NCI-H1105 (cell line): ENCODE data around the gene MOSPD2.
A peak's percentile ranks its signal among the peaks of the same experiment; 100 is the strongest.

Experiments used
- DNase-seq: peaks from one replicate; lab custom pipeline; 2025; lab: John Stamatoyannopoulos, UW

The MOSPD2 gene

GRCh38 chrX:14872851-14873675, at the start of gene MOSPD2, which contains the start of gene FANCB:
TSS of gene MOSPD2 (plus strand) at chrX:14873421. CDS start at chrX:14873529, 108 bp downstream.
TSS of gene FANCB (minus strand) at chrX:14873069. CDS start at chrX:14865510, 7,559 bp downstream.
- peak; percentile 89 for DNase-seq

DNA sequence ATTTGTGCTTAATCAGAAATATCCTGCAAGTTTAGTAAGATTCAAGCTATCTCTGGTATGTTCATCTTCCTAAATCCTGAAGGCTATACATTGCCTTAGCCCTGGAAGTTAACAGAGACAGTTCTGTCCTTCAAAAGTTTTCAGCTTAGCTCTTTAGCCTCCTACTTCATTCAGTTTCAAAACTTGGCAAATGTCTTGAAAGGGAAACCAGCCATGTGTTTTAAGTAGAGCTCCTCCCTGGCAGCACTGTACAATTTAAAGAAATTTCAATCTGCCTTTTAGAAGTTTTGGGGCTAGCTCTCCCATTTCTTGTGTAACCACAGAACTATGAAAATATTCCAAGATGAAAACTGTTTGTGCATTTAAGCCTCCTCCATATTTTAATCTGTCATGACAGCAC, 47.4 kb upstream of the MOSPD2 start:
- DNase-seq: no peak

DNA sequence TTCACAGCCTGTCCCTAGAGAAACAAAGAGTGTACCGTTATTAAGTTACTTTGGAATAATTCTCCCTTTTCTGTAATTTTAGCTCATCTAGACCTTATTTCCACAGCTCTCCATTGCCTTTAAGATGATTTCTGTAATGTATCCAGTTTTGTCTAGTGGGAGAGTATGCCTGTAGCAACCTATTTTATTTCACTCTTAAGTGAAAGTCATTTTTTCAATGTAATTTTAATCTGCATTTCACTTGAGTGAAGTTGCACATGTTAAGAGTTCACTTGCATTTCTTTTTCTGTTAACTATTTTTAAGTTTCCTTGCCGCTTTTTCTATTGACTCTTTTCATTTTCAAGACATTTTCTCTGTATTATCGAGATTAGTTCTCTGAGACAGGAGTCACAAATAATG, 46.9 kb upstream of the MOSPD2 start:
- no peak for DNase-seq

DNA sequence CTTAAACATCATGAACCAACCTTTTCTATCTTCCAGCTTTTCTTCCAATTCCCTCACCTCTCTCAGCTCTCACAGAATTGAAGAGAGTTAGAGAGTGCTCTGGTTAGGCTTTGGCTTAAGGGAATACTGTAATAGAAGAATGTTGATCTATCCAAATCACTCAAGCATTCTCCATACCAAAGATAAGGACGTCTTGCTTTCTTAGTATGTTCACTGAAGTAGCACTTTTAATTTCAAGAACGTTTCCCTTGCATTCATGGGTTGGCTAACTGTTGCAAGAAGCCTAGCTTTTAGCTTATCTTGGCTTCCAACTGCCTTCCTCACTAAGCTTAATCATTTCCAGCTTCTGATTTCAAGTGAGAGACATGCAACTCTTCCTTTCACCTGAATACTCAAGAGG, 43.6 kb upstream of the MOSPD2 start:
- no peak for DNase-seq

DNA sequence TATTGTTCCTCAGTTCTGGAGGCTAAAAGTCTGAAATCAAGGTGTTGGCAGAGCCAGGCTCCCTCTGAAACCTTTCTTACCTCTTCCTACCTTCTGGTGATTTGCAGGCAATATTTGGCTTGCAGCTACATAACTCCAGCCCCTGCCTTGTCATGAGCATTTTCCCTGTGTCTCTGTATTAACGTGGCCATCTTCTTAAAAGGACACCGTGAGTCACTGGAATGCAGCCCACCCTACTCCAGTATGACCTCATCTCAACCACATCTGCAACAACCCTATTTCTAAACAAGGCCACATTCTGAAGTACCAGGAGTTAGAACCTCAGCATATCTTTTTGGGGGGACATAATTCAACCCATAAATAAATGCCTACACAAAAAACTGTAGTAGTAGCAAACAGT, 41.1 kb upstream of the MOSPD2 start:
- DNase-seq: no peak

DNA sequence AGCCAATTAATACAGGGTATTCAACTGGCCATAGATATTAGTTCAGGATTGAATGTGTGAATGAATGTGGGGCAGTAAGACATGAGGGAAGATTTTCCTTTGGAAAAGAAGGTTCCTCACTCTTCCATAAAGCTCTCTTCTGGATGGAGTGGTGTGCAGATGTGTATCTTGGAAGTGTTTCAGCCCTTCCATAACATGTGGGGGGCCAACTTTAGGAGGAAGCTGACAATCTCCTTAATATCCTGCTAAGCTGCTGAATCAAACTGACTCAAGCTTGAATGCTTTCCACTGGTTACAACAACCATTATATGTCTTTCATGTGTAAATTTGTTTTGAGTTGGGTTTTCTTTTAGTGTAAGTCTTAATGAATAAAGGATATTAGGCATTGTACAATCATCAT, 40.6 kb upstream of the MOSPD2 start:
- DNase-seq: no peak

DNA sequence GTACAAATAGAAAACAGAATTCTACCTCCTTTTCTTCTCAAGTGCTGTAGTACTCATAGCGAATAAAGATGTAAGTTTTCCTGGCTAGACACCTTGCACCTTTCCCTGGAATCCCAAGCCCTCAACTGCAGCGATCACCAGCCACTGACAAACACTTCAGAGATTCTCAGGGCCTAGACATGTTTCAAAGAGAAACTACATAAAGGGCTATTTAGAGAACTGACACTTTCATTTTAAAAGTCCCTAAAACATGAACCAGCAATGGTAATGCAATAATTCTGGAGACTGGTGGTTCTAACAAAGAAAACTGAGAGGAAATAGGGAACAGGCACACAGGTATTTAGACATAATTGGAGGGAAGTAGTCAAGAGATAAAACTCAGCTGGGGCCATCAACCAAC, 36.1 kb upstream of the MOSPD2 start:
- DNase-seq: no peak

DNA sequence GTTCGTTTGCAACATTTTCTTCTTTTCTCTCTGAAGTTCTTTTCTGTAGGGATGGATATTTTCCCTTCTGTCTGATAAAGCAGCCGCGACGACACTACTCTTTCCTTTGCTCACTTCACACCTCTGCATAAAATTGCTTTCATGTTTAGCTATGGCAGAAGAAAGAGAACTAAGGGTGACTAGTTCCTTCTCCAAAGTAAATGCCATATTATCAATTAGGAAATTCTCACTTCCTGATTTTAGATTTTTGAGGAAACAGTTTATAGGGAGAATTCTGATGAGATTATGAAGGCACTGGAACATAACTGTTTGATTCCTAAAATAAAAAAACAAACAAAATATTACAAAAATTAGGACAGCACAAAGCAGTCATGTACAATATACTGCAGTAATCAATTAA, 29.6 kb upstream of the MOSPD2 start:
- DNase-seq: no peak

DNA sequence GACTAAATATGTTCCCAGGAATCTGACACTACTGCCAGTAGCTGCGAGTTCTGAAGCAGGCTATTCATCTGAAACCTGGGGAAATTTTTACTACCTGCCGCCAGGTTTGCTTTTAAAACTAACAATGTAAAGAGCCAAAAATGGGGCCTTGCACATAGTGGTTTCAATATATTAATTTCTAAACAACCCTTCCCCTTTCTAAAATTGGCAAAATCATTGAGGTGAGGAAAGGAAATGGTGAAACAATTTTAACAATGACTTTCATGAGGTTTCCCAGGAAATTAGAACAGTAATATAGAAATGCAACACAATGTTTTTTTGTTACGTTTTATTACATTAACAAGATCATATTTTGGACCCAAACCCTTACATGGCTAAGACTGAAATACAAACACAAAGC, 21.7 kb upstream of the MOSPD2 start:
- no peak for DNase-seq

- DNase-seq: no peak
These were observed 8.6 kb upstream of the MOSPD2 start for GRCh38 chrX:14864631-14865030.

GRCh38 chrX:14865201-14865600, 8.0 kb upstream of the MOSPD2 start:
- DNase-seq: no peak

GRCh38 chrX:14871767-14872166, 1.5 kb upstream of the MOSPD2 start:
- DNase-seq: no peak

DNA sequence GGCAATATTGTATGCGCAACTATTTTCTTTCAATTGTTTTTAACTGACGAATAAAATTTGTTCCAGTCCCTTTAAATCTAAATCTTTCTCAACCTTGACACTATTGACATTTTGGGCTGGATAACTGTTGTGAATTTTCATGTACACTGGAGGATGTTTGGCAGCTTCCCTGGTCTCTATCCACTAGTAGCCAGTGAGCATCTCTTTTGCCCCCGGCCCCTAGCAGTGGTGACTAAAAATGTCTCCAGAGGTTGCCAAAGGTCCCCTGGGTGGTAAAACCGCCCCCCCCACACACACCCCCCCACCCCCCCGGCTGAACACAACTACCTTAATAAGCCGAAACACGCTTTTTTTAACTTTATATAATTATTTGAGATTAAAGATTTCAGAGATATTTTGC, 866 bp upstream of the MOSPD2 start:
- DNase-seq: no peak

DNA sequence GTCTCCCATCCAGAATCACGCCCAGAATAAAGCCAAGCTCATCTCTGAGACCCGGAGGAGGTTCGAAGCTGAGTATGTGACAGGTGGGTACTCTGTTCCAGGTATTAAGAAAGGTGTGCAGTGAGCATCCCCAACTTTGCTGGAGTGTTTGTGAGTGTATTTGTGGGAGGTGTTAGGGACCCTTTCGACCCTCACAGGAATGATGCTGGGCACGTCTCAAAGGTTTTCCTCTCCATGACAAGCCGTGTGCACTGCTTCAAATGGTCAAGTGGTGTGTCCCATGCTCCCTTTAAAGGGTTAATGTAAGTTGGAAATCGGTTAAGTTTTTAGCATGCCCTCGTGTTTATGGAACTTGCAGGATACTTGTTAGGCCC, 442 bp downstream of the MOSPD2 start:
- peak; percentile 3 for DNase-seq

GRCh38 chrX:14875624-14876023, 2.4 kb downstream of the MOSPD2 start:
- no peak for DNase-seq

DNA sequence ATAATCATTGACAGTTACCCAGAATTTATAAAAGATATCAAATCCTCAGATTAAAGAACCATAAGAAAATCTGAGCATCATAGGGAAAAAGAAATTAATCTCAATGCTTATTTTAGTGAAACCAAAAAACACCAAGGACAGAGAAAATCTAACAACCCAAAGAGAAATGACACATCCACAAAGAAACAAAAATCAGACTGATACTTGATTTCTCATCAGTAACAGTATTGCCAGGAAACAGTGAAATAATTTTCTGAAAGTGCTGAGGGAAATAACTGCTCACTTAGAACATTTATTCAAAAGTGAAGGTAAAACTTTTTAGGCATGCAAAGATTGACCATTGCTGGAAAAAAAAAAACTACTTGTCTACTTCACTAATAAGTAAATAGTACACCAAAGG, 10.6 kb downstream of the MOSPD2 start:
- DNase-seq: no peak

DNA sequence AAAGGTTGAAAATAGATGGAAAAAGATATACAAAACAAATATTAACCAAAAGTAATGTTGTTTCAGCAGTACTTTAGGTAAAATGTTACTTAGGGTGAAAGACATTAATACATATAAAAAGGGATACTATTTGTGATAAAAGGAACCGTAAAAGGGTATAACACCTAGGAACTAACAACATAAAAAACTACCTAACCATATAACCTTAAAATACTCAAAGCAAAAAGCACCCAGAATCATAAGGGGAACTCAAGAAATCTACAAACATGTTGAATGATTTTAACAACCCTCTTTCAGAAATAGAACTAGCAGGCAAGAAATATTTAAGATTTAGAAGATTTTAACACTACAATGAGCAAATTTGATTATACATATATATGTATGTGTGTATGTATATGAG, 11.5 kb downstream of the MOSPD2 start:
- DNase-seq: no peak

GRCh38 chrX:14886252-14886651, 13.0 kb downstream of the MOSPD2 start:
- no peak for DNase-seq

DNA sequence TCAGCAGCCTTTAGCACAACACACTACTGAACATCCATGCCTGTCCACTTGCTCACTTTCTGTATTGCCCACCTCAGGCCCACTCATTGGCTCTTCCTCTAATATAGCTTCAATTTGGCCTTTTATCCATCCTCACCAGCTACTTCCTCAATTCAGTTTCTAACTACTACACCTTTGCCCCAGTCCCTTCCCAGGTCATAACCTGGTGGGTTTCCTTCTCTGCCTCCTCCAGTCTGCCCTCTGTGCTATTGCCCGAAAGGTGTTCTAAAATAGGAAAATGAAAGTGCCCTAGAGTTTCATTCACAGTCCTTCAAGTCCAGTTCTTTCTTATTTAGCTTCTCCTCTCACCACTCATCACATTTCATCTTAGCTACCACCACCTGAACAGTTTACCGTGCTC, 23.1 kb downstream of the MOSPD2 start:
- no peak for DNase-seq

DNA sequence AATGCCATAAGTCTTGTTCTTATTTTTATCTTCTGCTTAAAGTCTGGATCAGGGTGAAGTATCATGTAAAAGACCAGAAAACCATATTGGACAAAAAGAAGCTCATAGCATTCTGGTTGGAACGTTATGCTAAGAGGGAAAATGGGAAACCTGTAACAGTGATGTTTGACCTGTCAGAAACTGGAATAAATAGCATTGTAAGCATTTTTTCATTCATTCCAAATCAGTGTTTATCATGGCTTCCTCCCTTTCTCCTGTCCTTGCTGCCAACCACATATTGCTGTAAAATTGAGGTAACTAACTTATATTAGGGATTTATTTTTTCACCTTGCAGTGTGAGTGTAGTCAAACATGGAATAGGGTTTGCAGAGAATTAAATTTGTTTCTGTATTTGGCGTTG, 23.8 kb downstream of the MOSPD2 start:
- DNase-seq: no peak

DNA sequence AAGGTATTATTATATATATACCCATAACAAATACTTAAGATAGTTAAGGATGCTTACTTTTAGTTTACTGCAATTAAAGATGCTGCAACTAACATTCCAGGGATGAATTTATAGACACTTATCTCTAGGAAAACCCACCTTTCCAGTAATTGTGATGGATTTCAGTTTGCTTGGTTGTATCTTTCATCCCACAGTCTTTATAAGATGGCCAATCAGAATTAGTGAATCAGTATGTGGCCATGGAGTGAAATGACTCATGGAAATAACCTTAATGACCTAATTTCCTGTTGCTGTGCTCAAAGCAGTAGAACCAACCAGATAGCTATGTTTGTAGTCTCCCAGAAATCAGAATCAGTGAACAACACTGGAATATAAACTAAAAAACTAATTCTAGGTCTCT, 26.4 kb downstream of the MOSPD2 start:
- DNase-seq: no peak

GRCh38 chrX:14902537-14902936, 29.3 kb downstream of the MOSPD2 start:
- no peak for DNase-seq

- DNase-seq: no peak
These were observed 30.7 kb downstream of the MOSPD2 start for GRCh38 chrX:14903891-14904290.

- DNase-seq: no peak
These were observed 40.0 kb downstream of the MOSPD2 start for GRCh38 chrX:14913241-14913640.
